HCT116 (cell line): ENCODE results near the gene TRAPPC14. TPM values are rescaled to one million over a fixed set of nuclear protein-coding genes. Genes with fewer than 3 reads are reported as not detected.

Source experiments
- ATAC-seq: fragments of 200-7000 bp; cut with Tn5 transposase; 2 replicates; pipeline ENCODE4 v1.9.1; 2020; ENCODE audit warnings: mild to moderate bottlenecking, moderate library complexity
- BruUV-seq: library from RNA; stranded (reverse); fragments of 400-500 nt; replicated peaks from 2 replicates; lab custom pipeline; 2021; lab: Mats Ljungman, UMichigan
- CTCF ChIA-PET: fragments of 300-600 bp; sonication (Branson Sonifier 250); formaldehyde crosslinking; loops from one replicate; lab custom pipeline; 2021; ENCODE audit warnings: antibody characterized with exemption; lab: Charles Lee
- POLR2A ChIA-PET: fragments of 300-600, 350-600 bp; sonication (Branson Sonifier 250); formaldehyde crosslinking; loops from one replicate; lab custom pipeline; 2021; ENCODE audit warnings: antibody characterized with exemption; lab: Charles Lee
- RAD21 ChIA-PET, 2 experiments: fragments of 300-600 bp; sonication (Branson Sonifier 250); formaldehyde crosslinking; loops; one replicate each; lab custom pipeline; 2023; ENCODE audit warnings: low total read pairs in 2 of 2; ENCODE audit not compliant: uncharacterized antibody in 2 of 2, unreplicated experiment in 2 of 2, low non-redundant PET in 1 of 2; lab: Charles Lee
- DNase-seq: peaks from one replicate; pipeline ENCODE4 v3.0.0-alpha.2; 2010; ENCODE audit warnings: low read depth, low spot score
- H2AFZ ChIP-seq: fragments of 200-600 bp; shearing (Covaris generic), sonication (generic); 2 replicates; pipeline ENCODE4 v1.6.1; 2017; ENCODE audit warnings: low read depth, mixed run types, mixed read lengths, antibody characterized with exemption, low read length; ENCODE audit not compliant: poor library complexity, severe bottlenecking
- H3K27ac ChIP-seq: 2 replicates; pipeline ENCODE4 v1.5.1; 2012; ENCODE audit warnings: low read depth, low read length
- H3K27me3 ChIP-seq: fragments of 200-600 bp; sonication (generic); 2 replicates; pipeline ENCODE4 v1.6.1; 2016; ENCODE audit warnings: mixed run types, low read length, mixed read lengths; ENCODE audit not compliant: insufficient read depth
- H3K36me3 ChIP-seq, 2 experiments: fragments of 200-500 bp in 1 of 2; fragments of 200-600 bp in 1 of 2; sonication (Bioruptor generic) in 1 of 2; sonication (generic) in 1 of 2; 2 replicates each; pipeline versions ENCODE4 v1.5.1 to v1.6.1; 2014 to 2016; ENCODE audit warnings: low read length in 2 of 2, inconsistent platforms in 1 of 2, mixed read lengths in 1 of 2, mixed run types in 1 of 2; ENCODE audit not compliant: insufficient read depth in 2 of 2, control insufficient read depth in 1 of 2
- H3K4me1 ChIP-seq, 2 experiments: fragments of 200-600 bp in 1 of 2; sonication (generic) in 1 of 2; 2 replicates each; pipeline versions ENCODE4 v1.5.1 to v1.6.1; 2012 to 2017; ENCODE audit warnings: low read length in 2 of 2, inconsistent platforms in 1 of 2, mild to moderate bottlenecking in 1 of 2, mixed read lengths in 1 of 2, mixed run types in 1 of 2, moderate library complexity in 1 of 2; ENCODE audit not compliant: insufficient read depth in 2 of 2, control insufficient read depth in 1 of 2
- H3K4me2 ChIP-seq: fragments of 200-600 bp; sonication (generic); 2 replicates; pipeline ENCODE4 v1.6.1; 2017; ENCODE audit warnings: mixed run types, low read length, mixed read lengths
- H3K4me3 ChIP-seq, 2 experiments: fragments of 200-600 bp in 1 of 2; sonication (generic) in 1 of 2; replicated peaks in 1 of 2; 2 replicates each; pipeline ENCODE4 v1.5.1; 2011 to 2016; ENCODE audit warnings: low read length in 2 of 2, control low read depth in 1 of 2, low read depth in 1 of 2, mild to moderate bottlenecking in 1 of 2, mixed read lengths in 1 of 2, mixed run types in 1 of 2
- H3K79me2 ChIP-seq: fragments of 200-600 bp; sonication (generic); 2 replicates; pipeline ENCODE4 v1.6.1; 2017; ENCODE audit warnings: mild to moderate bottlenecking, mixed run types, low read length, moderate library complexity, mixed read lengths; ENCODE audit not compliant: insufficient read depth
- H3K9ac ChIP-seq: fragments of 200-600 bp; sonication (generic); 2 replicates; pipeline ENCODE4 v1.6.1; 2016; ENCODE audit warnings: low read length, mixed read lengths
- H3K9me2 ChIP-seq: fragments of 200-600 bp; sonication (generic), shearing (Covaris generic); 2 replicates; pipeline ENCODE4 v1.6.1; 2017; ENCODE audit warnings: mixed run types, mild to moderate bottlenecking, moderate library complexity; ENCODE audit not compliant: insufficient read depth
- H3K9me3 ChIP-seq, 2 experiments: fragments of 200-500 bp in 1 of 2; fragments of 200-600 bp in 1 of 2; sonication (Bioruptor generic) in 1 of 2; sonication (generic) in 1 of 2; 2 replicates each; pipeline ENCODE4 v1.6.1; 2014 to 2017; ENCODE audit warnings: low read length in 2 of 2, mixed read lengths in 2 of 2, inconsistent platforms in 1 of 2, low read depth in 1 of 2, mild to moderate bottlenecking in 1 of 2, mixed run types in 1 of 2, moderate library complexity in 1 of 2; ENCODE audit not compliant: control insufficient read depth in 1 of 2, insufficient read depth in 1 of 2
- H4K20me1 ChIP-seq: fragments of 200-600 bp; sonication (generic), shearing (Covaris generic); 2 replicates; pipeline ENCODE4 v1.6.1; 2017; ENCODE audit warnings: mixed run types, mild to moderate bottlenecking, moderate library complexity; ENCODE audit not compliant: insufficient read depth
- CBX3 ChIP-seq: IDR thresholded peaks from 2 replicates; pipeline ENCODE4 v1.6.1; 2012; ENCODE audit warnings: low read depth
- CEBPB ChIP-seq: IDR thresholded peaks from 2 replicates; pipeline ENCODE4 v1.6.1; 2012; ENCODE audit warnings: low read depth
- EGR1 ChIP-seq: IDR thresholded peaks from 2 replicates; pipeline ENCODE4 v1.6.1; 2012; ENCODE audit warnings: low read depth
- EZH2phosphoT487 ChIP-seq: fragments of 200-600 bp; IDR thresholded peaks from 2 replicates; pipeline ENCODE4 v1.6.1; 2018; ENCODE audit warnings: antibody characterized with exemption, borderline replicate concordance
- FOSL1 ChIP-seq: IDR thresholded peaks from 2 replicates; pipeline ENCODE4 v1.6.1; 2012; ENCODE audit warnings: low read depth
- RAD21 ChIP-seq: IDR thresholded peaks from 2 replicates; pipeline ENCODE4 v1.6.1; 2012; ENCODE audit warnings: low read depth, mild to moderate bottlenecking
- SIN3A ChIP-seq: IDR thresholded peaks from 2 replicates; pipeline ENCODE4 v1.6.1; 2012; ENCODE audit warnings: low read depth
- SRF ChIP-seq: IDR thresholded peaks from 2 replicates; pipeline ENCODE4 v1.6.1; 2012; ENCODE audit warnings: low read depth
- TCF7L2 ChIP-seq: IDR thresholded peaks from 2 replicates; pipeline ENCODE4 v1.7.0; 2011; ENCODE audit warnings: borderline replicate concordance, inconsistent platforms; ENCODE audit not compliant: insufficient read depth, insufficient read length; ENCODE audit errors: extremely low read depth
- YY1 ChIP-seq: IDR thresholded peaks from 2 replicates; pipeline ENCODE4 v1.6.1; 2011; ENCODE audit warnings: low read length, low read depth, moderate library complexity, mild to moderate bottlenecking; ENCODE audit not compliant: insufficient replicate concordance; ENCODE audit errors: extremely low read depth
- ZFX ChIP-seq: fragments of 450-650 bp; IDR thresholded peaks from 2 replicates; pipeline ENCODE4 v1.6.1; 2017
- ZNF274 ChIP-seq: fragments of 200-500 bp; sonication (Bioruptor generic); IDR thresholded peaks from 2 replicates; pipeline ENCODE4 v1.6.1; 2014; ENCODE audit warnings: mild to moderate bottlenecking, low read depth, low read length, inconsistent platforms
- intact Hi-C: fragments of 100-400 bp; cut with micrococcal nuclease; formaldehyde crosslinking; loops from 2 replicates; pipeline ENCODE4 v1.10.0; 2022
- total RNA-seq: library from RNA; stranded (reverse); gene quantifications from one replicate; pipeline ENCODE4 v1.2.1, GENCODE V29; 2021; ENCODE audit not compliant: unreplicated experiment
- TF ChIP-seq, protein P1 (sequence below): IDR thresholded peaks from 2 replicates; pipeline ENCODE4 v1.6.1; 2012; ENCODE audit warnings: low read depth
- TF ChIP-seq, protein P2 (sequence below): IDR thresholded peaks from 2 replicates; pipeline ENCODE4 v1.6.1; 2011; ENCODE audit warnings: mild to moderate bottlenecking, low read length, moderate library complexity; ENCODE audit not compliant: insufficient replicate concordance; ENCODE audit errors: extremely low read depth
- TF ChIP-seq, protein P3 (sequence below): IDR thresholded peaks from 2 replicates; pipeline ENCODE4 v1.6.1; 2012
- TF ChIP-seq, protein P4 (sequence below), 3 experiments: fragments of 200-600 bp in 1 of 3; sonication (generic) in 1 of 3; IDR thresholded peaks in 2 of 3; conservative IDR thresholded peaks in 1 of 3; 2 replicates each; pipeline ENCODE4 v1.5.1; 2012 to 2017; ENCODE audit warnings: low read depth in 2 of 3, low read length in 2 of 3, antibody characterized with exemption in 1 of 3, borderline replicate concordance in 1 of 3, control low read depth in 1 of 3, mild to moderate bottlenecking in 1 of 3, mixed read lengths in 1 of 3, mixed run types in 1 of 3, moderate library complexity in 1 of 3; ENCODE audit not compliant: insufficient read depth in 1 of 3

TRAPPC14 gene
- total RNA-seq, 1 experiment from 2014 or later, result 23.2 TPM

DNA sequence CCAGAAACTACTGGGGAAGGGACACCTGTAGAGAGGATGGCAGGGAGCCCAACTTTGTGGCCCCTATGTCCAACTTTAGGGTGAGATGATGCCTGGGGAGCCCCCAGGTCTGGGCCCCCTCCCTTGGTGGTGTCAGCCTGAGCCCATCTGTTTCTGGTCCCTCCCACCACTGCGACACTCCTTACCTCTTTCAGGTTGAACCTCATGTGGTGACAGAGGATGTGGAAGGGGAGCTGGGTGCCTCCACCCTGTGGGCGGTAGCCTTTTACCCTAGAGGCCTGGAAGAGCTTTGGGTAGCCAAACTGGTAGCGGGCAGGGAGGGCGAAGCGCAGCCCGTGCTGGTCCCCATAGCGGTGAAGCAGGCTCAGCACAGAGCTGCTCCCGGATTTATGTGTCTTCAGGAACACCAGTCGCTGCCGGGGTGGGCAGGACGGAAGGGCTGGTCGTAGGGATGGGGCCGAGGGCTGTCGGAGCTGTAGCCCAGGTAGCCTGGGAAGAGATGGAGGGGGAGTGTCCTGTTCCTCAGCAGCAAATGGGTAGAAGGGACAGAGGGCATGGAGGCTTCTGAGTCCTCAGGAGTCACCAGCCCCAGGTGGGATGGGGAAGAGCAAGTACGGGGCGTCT lies 7.9 kb upstream of the TRAPPC14 start (continued):
- TF ChIP-seq, protein P1, sequence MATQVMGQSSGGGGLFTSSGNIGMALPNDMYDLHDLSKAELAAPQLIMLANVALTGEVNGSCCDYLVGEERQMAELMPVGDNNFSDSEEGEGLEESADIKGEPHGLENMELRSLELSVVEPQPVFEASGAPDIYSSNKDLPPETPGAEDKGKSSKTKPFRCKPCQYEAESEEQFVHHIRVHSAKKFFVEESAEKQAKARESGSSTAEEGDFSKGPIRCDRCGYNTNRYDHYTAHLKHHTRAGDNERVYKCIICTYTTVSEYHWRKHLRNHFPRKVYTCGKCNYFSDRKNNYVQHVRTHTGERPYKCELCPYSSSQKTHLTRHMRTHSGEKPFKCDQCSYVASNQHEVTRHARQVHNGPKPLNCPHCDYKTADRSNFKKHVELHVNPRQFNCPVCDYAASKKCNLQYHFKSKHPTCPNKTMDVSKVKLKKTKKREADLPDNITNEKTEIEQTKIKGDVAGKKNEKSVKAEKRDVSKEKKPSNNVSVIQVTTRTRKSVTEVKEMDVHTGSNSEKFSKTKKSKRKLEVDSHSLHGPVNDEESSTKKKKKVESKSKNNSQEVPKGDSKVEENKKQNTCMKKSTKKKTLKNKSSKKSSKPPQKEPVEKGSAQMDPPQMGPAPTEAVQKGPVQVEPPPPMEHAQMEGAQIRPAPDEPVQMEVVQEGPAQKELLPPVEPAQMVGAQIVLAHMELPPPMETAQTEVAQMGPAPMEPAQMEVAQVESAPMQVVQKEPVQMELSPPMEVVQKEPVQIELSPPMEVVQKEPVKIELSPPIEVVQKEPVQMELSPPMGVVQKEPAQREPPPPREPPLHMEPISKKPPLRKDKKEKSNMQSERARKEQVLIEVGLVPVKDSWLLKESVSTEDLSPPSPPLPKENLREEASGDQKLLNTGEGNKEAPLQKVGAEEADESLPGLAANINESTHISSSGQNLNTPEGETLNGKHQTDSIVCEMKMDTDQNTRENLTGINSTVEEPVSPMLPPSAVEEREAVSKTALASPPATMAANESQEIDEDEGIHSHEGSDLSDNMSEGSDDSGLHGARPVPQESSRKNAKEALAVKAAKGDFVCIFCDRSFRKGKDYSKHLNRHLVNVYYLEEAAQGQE, result no peak
- TF ChIP-seq, protein P2, sequence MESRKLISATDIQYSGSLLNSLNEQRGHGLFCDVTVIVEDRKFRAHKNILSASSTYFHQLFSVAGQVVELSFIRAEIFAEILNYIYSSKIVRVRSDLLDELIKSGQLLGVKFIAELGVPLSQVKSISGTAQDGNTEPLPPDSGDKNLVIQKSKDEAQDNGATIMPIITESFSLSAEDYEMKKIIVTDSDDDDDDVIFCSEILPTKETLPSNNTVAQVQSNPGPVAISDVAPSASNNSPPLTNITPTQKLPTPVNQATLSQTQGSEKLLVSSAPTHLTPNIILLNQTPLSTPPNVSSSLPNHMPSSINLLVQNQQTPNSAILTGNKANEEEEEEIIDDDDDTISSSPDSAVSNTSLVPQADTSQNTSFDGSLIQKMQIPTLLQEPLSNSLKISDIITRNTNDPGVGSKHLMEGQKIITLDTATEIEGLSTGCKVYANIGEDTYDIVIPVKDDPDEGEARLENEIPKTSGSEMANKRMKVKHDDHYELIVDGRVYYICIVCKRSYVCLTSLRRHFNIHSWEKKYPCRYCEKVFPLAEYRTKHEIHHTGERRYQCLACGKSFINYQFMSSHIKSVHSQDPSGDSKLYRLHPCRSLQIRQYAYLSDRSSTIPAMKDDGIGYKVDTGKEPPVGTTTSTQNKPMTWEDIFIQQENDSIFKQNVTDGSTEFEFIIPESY, result no peak
- TF ChIP-seq, protein P3, sequence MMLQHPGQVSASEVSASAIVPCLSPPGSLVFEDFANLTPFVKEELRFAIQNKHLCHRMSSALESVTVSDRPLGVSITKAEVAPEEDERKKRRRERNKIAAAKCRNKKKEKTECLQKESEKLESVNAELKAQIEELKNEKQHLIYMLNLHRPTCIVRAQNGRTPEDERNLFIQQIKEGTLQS, result no peak
- no peak for TF ChIP-seq EGR1
- no peak for TF ChIP-seq SRF
- TF ChIP-seq ZFX, result no peak
- no peak for TF ChIP-seq SIN3A
- no peak for TF ChIP-seq RAD21

DNA sequence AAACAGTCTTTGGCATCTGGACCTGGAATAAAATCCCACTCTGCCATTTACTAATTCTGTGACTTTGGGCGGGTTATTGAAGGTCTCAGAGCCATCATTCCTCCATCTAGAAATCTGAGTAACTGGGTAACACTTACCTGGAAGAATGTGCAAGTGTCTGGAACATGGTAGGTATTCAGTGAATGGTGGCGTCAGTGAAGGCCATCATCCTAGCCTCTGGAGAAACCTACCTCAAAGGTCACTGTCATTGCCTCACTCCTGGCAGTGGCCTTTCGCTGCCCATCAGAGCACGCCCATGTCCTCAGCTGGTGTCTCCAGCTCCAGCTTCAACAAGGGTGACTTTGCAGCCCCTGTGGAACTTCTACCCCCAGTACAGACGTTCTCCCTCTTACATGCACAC lies 5.3 kb upstream of the TRAPPC14 start:
- CTCF ChIA-PET, result interaction anchor here (1.3 kb wide), 1 partner anchor 31 kb away, joined by 4 read pairs; no protein-coding TSS in a partner anchor
- H3K9me3 ChIP-seq, result no peaks in the 10 kb centered on the region
- H3K27me3 ChIP-seq, result no peaks in the 10 kb centered on the region
- H3K4me1 ChIP-seq, result peaks cover 22 to 26% of the 10 kb centered on the region in 2 experiments
- DNase-seq (no peak), ATAC-seq (no peak)
- RAD21 ChIA-PET, result no interaction called here
- no peak overlapping the region for H3K9ac ChIP-seq
- no peaks in the 10 kb centered on the region for H3K79me2 ChIP-seq
- H3K27ac ChIP-seq, result no peak overlapping the region
- no peaks in the 10 kb centered on the region for H4K20me1 ChIP-seq
- BruUV-seq, result no TSS peak
- H3K36me3 ChIP-seq, result no peaks in the 10 kb centered on the region
- intact Hi-C loops, result no loop called here
- H3K4me3 ChIP-seq, result no peak overlapping the region
- no peaks in the 10 kb centered on the region for H3K9me2 ChIP-seq
- no peak overlapping the region for H3K4me2 ChIP-seq
- POLR2A ChIA-PET, result interaction anchor here (0.9 to 1.1 kb wide), 3 partner anchors 13 to 15 kb away, joined by 3 to 4 read pairs (median 3); partner anchors contain the start of genes GPC2, LAMTOR4 and STAG3
- H2AFZ ChIP-seq, result no peak overlapping the region
- TF ChIP-seq CBX3 (no peak), TCF7L2 (no peak), FOSL1 (no peak), SIN3A (no peak), EZH2phosphoT487 (no peak), RAD21 (no peak), ZFX (no peak), CEBPB (no peak), YY1 (no peak), ZNF274 (no peak)
- TF ChIP-seq, protein P4, sequence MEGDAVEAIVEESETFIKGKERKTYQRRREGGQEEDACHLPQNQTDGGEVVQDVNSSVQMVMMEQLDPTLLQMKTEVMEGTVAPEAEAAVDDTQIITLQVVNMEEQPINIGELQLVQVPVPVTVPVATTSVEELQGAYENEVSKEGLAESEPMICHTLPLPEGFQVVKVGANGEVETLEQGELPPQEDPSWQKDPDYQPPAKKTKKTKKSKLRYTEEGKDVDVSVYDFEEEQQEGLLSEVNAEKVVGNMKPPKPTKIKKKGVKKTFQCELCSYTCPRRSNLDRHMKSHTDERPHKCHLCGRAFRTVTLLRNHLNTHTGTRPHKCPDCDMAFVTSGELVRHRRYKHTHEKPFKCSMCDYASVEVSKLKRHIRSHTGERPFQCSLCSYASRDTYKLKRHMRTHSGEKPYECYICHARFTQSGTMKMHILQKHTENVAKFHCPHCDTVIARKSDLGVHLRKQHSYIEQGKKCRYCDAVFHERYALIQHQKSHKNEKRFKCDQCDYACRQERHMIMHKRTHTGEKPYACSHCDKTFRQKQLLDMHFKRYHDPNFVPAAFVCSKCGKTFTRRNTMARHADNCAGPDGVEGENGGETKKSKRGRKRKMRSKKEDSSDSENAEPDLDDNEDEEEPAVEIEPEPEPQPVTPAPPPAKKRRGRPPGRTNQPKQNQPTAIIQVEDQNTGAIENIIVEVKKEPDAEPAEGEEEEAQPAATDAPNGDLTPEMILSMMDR (IDR thresholded peaks at IDR 0.05 in 2 of 3, conservative IDR thresholded peaks at IDR 0.05 in 1 of 3; ENCODE audit: borderline replicate concordance in 1 of 3, insufficient read depth in 1 of 3, low read depth in 2 of 3, low read length in 2 of 3), result no peak
- TF ChIP-seq, protein P3, result no peak
